ENCODE data around the gene STAT5A.
"Not testable (repeated sequence)": the region's sequence is repeated elsewhere in the genome, so short reads cannot be mapped to it uniquely, and the experiment has no call there.

Gene STAT5A

DNA sequence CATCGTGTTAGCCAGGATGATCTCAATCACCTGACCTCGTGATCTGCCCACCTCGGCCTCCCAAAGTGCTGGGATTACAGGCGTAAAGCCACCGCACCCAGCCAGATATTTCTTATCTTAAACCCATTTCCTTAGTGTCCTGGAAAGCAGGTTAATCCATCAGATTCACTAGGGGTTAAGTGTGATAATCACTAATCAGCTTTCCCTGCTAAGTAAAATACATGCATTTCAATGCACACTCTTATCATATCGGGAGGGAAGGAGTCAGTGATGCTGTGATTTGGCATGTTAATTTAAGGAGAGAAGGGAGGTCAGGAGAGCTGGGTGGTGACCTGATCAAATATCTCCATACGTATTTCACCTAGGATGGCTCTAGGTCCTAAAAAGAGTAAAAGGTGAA lies 70.8 kb downstream of the STAT5A start:
- in situ Hi-C loops (cut with MboI; ENCODE audit: low sequenced_read_pairs): no loop called here

DNA sequence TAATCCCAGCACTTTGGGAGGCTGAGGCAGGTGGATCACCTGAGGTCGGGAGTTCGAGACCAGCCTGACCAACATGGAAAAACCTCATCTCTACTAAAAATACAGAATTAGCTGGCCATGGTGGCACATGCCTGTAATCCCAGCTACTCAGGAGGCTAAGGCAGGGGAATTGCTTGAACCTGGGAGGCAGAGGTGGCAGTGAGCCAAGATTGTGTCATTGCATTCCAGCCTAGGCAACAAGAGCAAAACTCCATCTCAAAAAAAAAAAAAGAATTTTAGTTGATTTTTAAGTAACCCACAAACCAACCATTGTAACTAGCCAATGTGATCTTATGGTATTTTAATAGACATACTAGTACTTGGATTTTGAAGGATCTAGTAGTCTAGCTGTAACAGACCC lies 72.1 kb downstream of the STAT5A start:
- in situ Hi-C loops (cut with MboI; ENCODE audit: low sequenced_read_pairs): not testable (repeated sequence)
